Hematopoietic multipotent progenitor cell treated with erythropoietin and hydrocortisone succinate and interleukin-3 and kit ligand, for 8 days (in vitro differentiated cells): Measurements from ENCODE around the gene DDX10.

ENCODE experiments used
- DNase-seq: peaks from one replicate; pipeline ENCODE4 v3.0.0-alpha.2; 2015

Gene DDX10

DNA sequence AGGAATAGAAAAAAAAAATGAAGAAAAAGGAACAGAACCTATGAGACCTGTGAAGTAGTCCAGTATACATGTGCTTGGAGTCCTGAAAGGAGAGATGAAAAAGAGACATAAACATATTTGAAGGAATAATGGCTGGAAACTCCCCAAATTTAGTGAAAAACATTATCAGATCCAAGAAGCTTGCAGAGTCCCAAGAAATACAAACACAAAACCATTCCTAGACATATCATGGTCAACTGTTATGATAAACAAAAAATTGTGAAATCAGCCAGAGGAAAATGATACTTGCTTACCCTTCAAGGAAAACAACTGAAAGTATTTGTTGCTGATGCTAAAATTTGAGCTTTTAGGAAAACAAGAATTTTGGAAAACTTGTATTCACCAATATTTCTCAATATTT is 250.1 kb downstream of the DDX10 start:
- no peak for DNase-seq

DNA sequence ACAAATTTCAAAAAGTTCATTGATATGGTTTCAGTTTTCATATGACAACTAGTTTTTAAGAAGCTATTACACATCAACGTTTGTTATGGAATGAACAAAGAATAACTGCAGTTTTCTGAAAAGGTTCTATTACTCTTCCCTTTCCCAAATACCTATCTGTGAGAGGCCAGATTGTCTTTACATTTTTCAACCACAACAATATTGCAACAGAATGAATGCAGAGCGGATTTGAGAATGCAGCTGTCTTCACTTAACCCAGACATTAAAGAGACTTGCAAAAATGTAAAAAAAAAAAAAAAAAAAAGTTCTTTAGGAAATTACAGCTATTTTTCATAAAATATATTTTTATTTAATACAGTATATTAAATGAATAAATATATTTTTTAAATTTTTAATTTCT is 250.8 kb downstream of the DDX10 start:
- no peak for DNase-seq

DNA sequence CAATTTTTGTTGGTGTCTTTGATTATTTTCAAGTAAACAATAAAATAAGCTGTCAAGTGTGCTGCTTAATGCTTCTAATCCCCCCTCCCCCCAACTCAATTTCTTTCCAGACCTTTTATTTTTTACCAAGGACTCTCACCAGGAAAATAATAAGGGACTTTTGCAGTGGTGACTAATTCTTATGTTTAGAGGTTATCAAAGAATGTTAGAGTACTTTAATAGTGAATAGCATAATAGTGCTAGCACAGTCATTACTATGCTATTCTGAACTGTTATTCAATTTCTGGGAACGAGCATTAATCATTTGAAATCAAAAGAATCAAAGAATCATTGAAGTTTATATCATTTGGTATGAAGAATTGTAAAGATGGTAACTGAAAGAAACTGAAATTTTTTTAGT is 251.4 kb downstream of the DDX10 start:
- no peak for DNase-seq

DNA sequence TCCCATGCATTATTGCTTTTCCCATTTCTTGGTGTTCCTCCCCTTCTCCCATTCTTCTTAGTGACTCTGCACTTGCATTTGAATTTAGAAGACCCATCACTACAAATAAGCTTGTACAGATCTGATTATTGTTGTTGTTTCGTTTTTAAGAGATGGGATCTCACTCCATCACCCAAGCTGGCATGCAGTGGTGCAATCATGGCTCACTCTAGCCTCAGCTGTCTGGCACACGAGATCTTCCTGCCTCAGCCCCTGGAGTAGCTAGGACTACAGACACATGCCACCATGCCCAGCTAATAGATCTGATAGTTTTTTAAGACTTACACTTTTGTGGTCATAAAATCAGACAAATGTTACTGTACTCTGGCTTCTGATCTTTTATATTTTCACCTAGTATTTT is 252.1 kb downstream of the DDX10 start:
- DNase-seq, result no peak

DNA sequence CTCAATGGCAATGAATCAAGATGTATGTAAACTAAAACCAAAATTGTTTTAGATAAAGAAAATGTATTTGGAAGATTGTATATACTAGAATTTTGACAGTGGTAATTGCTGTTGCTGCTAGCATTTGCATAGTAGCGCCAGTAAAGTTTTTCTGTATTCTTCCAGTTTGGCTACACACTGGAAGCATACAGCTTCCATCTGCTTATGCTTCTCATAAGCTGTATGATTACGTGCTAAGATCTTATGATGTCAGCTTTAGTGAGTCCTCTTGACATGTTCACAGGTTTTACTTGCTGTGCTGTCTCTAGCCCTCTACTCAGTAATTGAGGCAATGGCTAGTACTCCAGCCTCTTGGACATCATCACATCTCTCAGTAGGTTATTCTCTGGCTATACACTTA is 256.3 kb downstream of the DDX10 start:
- DNase-seq, result no peak

- DNase-seq, result no peak
These were observed 257.4 kb downstream of the DDX10 start for GRCh38 chr11:108922241-108922640.

DNA sequence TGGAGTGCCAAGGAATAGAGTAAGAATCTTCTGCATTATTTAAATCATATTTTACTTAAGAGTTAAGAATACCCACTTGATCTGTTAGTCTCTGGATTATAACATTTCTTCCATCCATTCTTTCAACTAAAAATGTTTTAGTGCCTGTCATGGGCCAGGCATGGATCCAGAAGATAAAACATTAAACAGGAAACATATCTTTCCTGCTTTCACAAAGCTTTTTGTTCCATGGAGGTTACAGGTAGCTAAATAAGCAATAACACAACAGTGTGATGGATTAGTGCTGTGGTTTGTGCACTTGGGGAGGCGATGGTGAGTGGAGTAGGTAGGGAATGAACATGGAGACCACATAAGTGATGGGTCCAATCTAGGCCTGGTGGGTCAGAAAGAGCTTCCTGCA is 258.5 kb downstream of the DDX10 start:
- no peak for DNase-seq

- DNase-seq, result no peak
These were observed 261.4 kb downstream of the DDX10 start for GRCh38 chr11:108926171-108926840.

DNA sequence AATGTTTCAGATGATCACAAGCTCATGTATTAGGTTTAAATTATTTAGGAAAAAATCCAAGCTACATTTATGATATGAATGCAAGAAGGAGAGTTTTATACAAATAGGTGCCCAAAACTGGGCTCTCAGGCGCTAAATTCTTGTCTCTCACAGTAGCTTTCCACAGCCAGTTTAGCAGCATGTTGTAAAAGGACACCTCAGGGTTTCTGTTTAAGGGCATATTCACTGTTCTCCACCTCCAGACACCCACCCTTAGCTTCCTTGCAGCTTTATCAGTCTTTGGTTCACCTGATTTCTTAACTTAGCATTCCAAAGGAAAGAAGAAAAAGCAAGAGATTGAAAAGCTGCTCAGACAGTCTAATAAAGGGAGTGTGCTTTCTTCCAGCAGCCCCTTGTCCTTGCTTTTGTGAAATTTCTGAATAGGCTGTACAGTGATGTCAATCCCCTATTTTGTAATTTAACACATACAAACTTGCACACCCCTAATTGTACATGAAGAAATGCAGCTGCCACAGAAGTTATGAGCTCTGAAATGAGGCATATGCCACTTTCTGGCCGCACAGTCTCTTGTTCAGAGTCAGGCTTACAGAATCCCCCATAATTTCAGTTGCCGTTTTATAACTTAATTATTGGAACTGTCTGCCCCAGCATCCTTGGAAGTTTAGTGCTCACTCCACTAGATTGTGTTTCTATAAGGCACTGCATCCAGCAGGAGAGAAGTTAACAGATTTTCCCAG is 262.1 kb downstream of the DDX10 start:
- DNase-seq, result no peak

GRCh38 chr11:108927791-108928545 is 263.1 kb downstream of the DDX10 start:
- DNase-seq, result no peak

DNA sequence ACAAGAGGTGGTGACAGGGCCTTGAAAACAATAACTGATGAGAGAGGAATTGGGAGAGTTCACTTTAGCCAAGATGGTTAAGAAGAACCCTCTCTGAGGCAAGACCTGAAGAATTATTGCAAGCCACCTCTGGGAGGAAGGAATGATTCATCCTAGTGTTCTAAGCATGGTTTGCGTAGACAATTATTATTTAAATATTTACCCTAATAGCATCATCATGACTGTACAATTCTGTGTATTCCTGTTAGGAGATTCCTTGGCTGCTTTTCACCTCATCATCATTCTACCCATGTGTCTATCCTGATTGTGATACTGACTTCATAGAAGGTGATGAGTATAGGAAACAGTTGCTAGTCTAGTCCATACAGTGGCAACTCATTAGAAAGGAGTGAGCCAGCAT is 264.4 kb downstream of the DDX10 start:
- no peak for DNase-seq

DNA sequence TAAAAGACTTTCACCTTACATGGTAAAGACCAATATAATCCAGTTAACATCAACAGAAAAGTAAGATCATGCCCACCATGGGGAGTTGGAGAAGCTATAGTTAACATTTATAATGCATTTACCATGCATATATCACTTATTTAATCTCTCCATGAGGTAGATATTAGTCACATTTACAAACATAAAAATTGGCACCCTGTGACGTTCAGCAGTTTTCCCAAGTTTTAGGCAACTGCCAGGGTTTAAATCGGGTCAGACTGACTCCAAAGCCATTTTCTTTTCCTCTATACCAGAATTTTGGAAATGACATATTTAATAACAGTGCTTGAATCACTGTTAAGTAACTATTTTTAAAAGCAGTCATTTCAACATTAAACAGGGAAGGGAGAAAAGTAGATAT is 266.3 kb downstream of the DDX10 start:
- DNase-seq, result no peak

GRCh38 chr11:108933630-108934029 is 268.8 kb downstream of the DDX10 start:
- peak; percentile 23 for DNase-seq

DNA sequence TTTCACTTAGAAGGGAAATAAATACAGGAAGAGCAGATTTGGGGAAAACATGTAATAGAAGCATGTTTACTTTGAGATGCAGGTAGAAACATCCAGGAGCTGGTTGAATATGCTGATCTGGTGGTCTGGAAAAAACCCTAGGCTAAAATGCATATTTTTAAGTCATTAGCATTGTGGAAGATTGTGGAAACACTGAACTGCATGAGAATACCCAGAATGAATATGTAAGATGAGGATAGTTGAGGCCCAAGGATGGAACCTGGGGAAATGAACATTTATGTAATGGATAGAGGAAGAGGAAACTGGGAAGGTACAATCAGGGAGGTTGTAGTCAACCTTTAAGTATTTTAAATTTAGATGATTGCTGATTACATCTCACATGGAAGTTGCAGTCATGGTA is 269.4 kb downstream of the DDX10 start:
- DNase-seq, result no peak

- DNase-seq, result no peak
These were observed 269.8 kb downstream of the DDX10 start for GRCh38 chr11:108934696-108935095.

DNA sequence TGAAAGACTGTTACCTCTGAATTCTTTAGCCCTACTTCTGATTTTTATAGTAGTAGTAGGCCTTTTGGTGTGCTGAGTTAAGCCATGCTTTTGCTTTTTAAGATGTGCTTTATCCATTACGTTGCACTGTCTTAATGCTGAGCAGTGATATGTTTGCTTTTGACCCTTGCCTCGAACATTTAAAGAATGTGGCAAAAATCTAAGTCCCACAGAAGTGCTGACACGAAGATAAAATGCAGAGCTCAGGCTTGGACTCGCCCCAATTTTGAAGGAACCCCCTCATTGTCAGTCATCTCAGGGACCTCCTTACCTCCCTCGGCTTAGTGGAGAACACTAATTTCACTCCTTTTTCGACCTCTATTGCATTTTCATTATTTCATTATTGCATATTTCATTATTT is 272.9 kb downstream of the DDX10 start:
- DNase-seq, result no peak

GRCh38 chr11:108938604-108939003 is 273.7 kb downstream of the DDX10 start:
- no peak for DNase-seq

- DNase-seq, result no peak
These were observed 274.3 kb downstream of the DDX10 start for GRCh38 chr11:108939135-108939534.

GRCh38 chr11:108943853-108944252 is 279.0 kb downstream of the DDX10 start:
- no peak for DNase-seq

DNA sequence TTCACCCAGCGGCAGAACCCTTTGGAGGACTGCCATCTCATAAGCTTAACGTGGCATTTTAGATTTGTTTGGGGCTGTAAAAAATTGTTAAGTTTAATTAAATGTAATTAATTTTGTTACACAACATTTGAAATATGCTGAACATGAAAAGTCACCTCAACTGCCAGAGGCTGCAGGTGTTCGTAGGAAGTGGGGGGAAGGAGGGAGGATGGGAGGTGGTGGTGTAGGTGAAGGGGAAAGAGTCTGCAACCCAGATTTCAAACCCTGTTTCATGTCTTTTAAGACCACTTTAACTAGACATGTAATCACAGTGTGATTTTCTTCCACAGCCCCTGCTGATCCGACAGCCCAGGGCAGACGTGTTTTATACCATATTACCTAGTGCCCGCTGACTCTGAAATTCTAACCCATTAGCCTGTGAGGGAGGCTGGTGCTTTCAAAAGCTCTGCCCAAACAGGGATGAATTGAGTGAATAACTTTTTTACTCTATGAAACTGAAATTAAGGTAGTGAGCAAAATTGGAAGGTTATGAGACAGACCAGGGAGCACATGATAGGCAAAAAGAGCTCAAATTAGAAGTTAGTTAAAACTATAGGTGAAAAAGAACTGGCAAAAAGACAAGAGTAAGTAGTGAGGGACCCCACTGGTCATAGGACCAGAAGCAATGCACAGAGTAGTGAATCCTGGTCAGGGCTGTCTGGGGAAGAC is 279.8 kb downstream of the DDX10 start:
- no peak for DNase-seq

DNA sequence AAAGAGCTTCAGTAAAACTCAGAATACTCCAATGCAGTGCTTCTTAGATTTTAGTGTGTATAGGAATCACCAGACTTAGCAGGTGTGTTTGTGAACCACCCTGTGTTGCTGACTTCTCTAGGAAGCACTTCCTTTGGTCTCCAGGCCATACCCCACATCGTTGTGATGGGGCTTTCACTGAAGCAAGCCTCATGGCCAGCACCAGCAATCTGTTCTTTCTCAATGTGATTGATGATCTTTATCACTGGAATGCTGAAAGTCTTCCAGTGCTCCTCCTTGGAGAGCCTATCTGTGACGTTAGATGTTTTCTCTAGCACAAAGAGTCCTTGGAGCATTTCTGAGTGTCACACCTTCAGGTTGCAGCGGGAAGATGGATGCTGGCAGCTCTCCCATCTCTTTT is 280.5 kb downstream of the DDX10 start:
- DNase-seq, result no peak

DNA sequence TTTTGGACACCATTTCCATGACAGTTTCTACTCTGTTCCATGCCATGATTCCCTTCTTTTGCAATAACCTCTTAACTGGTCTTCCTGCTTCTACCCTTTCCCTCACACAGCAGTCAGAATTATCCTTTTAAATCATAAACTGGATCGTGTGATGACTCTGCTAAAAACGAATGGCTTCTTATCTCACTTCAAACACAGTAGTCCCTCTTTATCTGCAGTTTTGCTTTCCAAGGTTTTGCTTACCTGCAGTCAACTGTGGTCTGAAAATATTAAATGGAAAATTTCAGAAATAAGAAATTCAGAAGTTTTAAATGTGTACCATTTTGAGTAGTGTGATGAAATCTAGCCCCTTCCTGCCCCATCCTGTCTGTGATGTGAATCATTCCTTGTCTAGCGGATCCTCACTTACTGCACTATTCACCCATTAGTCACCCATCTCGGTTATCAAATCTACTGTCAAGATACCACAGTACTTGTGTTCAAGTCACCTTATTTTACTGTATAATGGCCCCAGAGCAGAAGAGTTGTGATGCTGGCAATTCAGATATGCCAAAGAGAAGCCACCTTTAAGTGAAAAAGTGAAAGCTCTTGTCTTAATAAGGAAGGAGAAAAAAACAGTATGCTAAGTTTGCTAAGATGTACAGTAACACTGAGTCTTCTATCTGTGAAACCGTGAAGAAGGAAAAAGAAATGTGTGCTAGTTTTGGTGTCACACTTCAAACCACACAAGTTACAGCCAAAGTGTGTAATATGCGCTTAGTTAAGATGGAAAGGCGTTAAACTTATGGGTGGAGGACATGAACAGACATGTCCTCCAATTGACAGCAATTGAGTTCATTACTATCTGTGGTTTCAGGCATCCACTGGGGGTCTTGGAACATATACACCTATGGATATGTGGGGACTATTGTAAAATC is 283.0 kb downstream of the DDX10 start:
- DNase-seq, result no peak
